LoVo (cell line): ENCODE measurements around the gene RNF212B.
A peak's percentile ranks its signal among the peaks of the same experiment; 100 is the strongest.

ENCODE experiments used
- DNase-seq: peaks from one replicate; pipeline ENCODE4 v3.0.0-alpha.2; 2016; ENCODE audit warnings: low spot score

The RNF212B gene

DNA sequence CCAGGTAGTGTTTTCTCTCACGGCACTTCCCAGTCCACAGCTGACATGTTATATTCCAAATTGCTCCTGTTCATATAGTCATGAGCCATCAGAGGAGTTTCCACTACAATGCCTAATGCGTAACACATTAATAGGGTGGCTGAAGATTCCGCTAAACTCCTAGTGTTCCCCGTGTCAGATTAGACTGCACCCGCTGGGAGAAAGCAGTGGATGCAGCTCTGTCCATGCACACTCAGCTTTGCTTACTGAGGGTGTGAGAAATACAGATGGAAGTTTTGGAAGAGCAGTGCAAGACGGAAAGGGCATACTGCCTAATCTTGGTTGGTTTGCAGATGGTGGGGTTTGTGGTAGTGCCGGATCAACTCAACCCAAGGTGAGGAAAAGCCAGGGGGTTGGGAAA, 59.4 kb downstream of the RNF212B start:
- no peak for DNase-seq

DNA sequence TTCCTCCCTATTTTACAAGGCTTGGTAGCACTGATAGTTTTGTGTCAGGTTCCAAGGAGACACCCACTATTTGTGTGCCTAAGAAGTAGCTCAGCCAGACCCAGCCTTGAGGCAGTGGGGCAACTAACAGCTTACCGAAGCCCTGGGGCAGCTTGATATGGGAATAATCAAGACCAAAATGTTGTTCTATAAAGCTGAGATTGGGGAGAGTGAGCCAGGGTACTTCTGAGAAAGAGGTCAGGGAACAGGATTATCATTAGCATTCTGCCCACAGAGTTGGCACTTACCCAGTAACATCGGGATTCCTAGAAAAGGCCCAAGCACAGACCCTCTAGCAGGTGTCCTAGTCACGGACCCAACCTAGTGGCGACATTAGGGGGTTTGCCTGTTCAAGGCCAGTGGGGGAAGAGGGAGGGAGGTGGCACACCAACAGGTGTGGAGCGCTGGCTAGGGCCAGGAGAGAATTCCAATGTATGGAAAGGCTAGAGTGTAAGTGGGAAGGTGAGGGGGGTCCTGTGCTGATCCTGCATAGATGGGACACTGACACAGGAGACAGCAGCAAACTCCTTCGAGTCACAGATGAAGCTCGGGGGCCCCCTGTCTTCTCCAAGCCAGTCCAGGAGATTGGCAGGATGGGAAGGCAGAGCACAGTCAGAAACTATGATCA, 60.0 kb downstream of the RNF212B start:
- DNase-seq, result no peak

DNA sequence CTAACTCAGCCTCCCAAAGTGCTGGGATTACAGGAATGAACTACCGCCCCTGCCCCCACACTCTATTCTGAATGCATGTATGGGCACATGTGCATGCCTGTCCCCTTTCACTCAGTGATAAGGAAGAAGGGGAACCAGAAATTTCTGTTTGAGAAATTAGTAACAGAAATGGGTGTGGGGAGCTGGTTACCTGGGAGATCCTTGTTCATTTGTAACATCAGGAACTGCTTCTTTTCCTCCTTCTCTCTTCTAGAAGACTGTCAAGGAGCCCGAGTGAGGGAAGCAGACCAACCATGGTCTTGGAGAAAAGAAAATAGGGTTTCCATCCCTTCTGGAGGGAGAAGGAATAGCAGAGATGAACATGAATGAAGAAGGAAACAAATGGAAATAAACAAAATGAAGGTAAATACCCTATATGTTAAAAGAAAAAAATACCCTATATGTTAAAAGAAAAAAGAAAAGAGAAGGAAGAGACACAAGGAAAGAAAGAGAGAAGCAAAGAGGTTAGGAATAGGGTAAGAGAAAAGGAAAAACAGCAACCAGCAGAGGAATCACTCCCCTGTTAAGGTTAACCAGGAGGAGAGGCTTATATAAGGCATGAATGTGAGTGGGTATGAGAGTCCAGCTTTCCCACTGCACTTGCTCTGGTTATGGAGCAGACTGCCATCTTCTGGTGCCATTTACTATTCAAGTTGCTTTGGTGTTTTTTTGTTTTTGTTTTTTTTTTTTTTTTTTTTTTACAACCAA, 61.6 kb downstream of the RNF212B start:
- DNase-seq, result no peak

DNA sequence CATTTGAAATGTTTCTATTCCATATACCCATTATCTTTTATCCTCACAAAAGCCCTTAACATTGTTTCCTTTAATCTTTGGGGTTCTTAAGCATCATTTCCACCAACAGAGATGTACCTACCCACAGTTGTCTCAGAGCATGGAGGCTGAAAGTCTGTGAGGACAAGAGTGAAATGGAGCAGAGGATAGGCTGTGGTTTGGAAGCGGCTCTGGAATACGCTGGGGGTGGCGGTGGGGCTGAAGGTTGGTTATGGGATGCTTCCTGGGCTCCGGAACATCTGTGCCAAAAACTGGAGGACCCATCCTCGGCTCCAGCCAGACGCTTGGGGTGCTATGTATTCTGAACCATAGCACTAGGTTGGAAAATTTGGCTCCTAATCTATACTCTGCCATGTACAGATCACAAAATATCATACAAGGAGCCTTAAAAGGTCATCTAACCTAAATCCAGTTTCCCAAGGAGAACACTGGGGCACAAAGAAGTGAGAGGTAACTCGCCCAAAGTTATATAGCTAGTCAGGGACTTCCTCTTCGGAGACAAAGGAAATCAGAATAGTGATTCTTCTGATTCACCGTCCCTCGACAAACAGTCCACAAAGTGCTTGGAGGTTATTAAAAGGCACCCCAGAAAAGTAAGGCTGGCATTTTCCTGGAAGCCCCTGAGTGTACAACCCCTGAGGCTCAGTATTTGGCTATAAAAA, 62.4 kb downstream of the RNF212B start:
- DNase-seq, result no peak

DNA sequence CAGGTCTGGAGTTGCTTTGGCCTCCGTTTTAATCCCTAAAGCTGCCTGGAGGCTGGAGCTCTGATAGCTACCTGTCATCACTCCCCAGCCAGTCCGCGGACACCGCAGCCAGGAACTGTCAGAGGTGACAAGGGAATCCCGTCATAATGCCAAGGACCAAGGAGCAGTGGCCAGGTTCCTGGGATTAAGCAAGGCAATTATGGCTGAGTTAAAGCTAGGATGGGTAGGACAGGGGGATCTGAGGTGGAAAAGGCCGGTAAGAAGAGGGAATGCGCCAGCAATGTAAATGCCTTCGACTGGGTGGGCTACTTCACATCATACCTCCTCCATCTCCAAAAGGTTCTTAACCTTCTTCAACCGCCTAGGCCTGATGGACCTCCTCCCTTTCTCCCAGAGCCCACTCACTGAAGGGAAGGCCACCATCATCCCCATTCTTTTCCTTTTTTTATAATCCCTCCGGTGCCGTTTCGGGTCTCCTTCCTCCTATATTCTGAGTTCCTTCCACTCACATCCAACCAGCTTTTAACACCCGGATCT, 63.0 kb downstream of the RNF212B start:
- no peak for DNase-seq

DNA sequence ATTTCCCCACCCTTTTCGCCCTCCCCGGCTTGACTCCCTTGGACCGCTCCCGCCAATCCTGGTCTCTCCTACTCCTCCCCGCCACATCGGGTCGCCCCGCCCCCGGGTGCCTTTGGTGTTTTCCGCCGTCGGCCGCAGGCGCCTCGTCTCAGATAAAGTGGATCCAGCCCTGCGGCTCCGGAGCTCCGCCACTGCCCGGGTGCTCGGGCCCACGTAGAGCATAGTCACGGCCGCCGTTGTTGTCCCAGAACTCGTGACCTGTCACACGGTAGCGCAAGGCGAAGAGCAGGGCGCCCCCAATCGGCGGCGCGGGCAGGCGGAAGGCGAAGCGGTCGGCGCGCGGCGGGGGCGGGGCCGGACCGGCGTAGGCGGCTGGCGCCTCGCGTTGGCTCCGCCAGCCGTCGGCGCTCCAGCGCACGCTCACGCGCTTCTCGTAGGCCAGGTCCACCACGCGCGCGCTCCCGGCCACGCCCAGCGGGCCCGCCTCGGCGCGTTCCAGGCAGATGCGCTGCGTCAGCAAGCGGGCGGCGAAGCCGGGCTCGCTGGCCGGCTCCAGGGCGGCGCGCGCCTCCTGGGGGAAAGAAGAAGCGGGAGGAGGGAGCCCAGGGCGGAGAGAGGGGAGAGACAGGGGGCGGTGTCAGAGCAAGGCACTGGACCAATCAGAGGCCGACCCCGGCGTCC, 63.7 kb downstream of the RNF212B start:
- peak; percentile 97 for DNase-seq

DNA sequence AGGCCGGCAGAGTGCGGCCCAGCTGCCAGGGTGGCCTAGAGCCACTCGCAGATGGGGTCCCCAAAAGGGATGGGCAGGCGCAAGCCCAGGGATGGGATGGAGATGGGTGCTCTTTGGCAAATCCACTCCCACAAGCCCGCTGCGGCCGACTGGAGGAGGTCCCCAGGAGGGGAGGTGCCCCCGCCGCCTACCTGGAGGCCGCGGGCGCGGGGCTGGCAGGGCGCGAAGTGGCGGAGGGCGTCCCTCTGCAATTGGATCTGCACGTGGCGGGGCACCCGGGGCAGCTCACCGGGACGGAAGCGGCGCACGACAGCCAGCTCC, 64.2 kb downstream of the RNF212B start:
- DNase-seq, result no peak

DNA sequence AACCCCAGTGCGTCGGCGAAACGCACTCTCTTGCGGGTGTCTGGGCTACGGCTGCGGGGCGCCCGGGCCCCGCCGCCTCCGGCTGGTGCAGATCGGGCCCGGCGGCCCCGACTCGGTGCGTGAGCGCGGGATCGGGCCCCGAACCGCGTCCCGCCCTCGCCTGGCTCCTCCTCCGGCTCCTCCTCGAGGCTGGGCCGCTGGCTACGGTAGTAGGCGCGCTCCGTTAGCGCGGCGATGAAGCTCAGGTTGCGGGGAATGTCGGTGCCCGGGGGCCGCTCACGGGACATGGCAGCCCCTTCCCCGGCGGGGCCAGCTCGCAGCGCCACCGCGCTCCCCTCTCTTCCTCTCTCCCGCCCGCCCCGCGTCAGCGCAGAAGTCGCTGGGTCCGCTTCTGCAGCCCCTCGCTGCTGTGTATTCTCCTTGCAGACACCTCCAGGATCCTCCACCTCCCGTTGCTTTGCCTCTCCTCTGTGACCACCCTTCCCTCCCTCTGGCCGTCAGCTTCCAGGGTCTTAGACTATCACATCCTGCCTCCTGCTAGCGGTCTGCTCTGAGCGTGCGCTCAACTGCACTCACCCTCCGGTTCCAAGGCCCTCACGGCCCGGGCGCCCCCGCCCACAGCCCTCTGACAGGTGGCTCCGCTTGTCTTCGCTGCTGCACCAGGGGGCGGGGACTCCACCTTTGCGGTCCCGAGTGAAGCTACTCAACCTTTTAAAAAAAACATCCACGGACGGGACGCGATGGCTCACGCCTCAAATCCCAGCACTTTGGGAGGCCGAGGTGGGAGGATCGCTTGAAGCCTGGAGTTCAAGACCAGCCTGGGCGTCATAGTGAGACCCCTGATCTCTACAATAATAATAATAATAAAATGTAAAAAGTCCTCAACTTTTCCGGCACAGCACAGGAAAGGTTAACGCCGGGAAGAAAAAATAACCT, 64.8 kb downstream of the RNF212B start, which contains the start of gene PPP1R3E:
Gene PPP1R3E (minus strand): TSS at position 570 of the 936 bp plus-strand sequence. CDS start 283 bp downstream, at position 287.
- DNase-seq, result peak; percentile 61

DNA sequence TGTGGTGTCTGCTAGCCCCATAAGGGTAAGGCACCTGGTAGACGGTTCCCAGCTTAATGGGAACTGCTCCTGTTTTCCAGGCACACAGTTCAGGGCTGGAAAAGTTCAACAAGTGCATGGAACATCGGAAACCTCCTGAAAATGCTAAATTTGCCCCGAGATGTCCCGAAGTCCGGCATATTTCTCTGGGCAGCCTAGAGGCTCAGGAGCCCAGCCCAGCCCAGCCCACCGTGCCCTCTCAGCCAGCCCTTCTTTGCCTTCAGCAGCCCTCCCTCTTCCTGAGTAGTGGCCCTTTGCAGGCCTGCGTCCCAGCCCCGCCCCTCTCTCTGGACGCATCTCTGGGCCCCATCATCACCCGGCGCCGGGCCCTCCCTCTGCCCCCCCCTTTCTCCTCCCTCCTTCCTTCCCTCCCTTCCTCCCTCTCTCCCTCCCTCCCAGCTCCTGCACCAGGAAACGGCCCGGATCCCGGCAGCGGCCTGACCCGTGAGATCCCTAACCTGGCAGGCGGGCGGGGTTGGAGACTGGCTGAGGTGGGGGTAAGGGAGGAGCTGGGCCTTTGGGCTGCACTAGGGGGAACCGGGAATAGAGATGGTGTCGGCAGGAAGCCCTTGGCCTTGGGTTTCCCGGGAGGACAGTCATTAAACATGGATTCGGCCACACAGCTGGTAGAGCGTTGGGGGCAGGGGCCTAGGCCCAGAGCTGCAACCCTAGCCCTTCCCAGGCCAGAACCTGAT, 68.8 kb downstream of the RNF212B start, which contains the start of gene BCL2L2:
Gene BCL2L2 (plus strand): TSS at position 422 of the 734 bp plus-strand sequence. CDS start 935 bp downstream, outside the sequence.
- DNase-seq, result peak; percentile 88

DNA sequence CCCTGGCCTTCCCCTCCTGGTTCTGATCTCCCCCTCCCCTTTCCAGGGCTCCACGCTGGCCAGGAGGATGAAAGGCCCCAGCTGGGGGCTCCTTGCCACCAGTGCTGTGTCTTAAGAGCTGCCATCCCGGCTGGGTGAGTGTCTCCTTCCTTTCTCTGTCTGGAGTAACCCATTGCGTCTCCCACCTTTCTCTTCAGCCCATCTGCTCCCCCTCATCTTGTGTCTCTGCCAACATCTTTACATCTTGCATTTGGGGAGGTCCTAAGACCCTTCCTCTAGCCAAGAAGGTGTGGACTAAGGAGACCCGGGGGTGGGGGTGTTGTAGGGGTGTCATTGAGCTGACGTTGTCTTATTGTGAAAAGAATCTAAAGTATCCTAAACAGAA, 69.4 kb downstream of the RNF212B start:
- DNase-seq, result no peak

DNA sequence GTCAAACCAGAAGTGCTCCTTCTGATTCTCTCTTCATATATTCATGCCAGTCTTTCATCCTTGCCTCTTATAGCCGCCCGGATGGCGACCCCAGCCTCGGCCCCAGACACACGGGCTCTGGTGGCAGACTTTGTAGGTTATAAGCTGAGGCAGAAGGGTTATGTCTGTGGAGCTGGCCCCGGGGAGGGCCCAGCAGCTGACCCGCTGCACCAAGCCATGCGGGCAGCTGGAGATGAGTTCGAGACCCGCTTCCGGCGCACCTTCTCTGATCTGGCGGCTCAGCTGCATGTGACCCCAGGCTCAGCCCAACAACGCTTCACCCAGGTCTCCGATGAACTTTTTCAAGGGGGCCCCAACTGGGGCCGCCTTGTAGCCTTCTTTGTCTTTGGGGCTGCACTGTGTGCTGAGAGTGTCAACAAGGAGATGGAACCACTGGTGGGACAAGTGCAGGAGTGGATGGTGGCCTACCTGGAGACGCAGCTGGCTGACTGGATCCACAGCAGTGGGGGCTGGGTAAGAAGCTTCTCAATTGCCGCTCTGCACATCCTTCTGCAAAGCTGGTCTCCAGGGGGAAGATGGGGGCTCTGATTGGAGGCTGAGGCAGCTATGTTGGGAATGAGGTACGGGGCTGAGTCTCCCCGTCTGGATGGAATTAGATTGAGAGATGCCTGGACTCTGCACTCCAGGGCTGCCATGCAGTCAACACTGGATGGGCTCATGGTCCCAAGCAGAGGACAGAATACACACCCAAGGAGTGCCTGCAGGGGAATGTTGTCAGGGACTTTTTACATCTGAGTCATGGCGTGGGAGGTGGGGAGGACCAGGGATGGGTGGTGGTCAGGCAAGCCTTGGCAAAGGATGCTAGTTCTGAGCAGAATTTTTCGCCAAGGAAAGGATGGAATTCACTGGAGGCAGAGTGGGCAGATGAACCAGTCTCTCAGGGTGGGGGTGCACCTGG, 70.2 kb downstream of the RNF212B start:
- no peak for DNase-seq

DNA sequence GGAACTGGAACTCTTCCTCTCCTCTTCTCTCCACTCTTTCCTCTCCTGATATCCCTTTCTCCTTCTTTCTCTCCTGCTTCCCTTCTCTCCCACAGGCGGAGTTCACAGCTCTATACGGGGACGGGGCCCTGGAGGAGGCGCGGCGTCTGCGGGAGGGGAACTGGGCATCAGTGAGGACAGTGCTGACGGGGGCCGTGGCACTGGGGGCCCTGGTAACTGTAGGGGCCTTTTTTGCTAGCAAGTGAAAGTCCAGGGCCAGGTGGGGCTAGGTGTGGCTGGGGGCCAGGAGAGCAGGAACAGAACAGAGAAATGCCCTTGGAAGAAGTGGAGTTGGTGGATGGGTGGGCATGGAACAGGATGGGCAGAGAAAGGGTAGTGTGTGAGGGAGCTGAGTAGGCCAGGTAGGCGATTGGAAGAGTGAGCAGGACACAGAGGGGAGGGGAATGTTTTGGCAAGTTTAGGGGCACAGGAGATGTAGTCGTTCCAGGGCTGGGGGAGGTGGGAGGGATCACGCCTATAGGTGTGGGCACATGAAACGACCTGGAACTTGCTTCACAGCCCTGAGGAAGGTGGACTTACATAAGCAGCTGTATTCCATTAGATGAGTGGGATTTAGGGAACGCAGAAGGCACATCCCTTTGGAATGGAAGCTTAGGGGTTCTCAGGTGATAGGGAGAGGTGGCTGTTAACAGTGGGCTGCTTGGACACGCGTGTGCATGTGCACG, 71.1 kb downstream of the RNF212B start:
- no peak for DNase-seq

DNA sequence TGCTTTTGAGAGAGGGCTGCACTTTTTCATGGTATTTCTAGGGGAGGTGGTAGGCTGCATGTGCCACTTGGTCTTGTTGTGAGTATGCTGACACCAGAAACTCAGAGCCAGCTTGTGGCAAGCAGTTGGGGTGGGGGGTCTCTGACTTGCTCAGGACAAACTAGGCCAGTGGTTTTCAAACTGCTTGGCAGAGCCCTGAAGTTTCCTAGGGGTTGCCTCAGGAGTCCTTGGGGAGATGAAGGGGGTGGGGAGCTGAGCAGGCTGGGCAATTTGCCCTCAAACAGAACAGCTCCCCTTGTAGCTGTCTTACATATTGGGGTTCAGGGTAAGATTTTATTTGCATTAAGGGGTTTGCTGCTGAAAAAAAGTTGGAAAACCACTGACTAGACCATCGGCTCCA, 72.8 kb downstream of the RNF212B start:
- DNase-seq, result no peak

DNA sequence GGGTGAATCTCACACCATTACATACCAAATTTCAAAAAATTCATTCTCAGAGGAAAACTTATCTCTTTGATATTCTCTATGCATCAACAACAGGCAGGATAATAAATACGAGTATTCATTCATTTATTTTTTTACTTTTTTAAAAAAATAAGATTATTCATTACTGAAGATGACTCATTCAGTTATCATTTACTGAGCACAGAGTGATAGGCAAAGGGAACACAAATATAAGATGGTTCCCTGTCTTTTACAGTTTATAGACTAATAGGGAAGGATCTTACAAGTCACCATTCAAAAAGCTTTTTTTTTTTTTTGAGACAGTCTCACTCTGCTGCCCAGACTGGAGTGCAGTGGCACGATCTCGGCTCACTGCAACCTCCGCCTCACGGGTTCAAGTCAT, 78.6 kb downstream of the RNF212B start:
- no peak for DNase-seq

DNA sequence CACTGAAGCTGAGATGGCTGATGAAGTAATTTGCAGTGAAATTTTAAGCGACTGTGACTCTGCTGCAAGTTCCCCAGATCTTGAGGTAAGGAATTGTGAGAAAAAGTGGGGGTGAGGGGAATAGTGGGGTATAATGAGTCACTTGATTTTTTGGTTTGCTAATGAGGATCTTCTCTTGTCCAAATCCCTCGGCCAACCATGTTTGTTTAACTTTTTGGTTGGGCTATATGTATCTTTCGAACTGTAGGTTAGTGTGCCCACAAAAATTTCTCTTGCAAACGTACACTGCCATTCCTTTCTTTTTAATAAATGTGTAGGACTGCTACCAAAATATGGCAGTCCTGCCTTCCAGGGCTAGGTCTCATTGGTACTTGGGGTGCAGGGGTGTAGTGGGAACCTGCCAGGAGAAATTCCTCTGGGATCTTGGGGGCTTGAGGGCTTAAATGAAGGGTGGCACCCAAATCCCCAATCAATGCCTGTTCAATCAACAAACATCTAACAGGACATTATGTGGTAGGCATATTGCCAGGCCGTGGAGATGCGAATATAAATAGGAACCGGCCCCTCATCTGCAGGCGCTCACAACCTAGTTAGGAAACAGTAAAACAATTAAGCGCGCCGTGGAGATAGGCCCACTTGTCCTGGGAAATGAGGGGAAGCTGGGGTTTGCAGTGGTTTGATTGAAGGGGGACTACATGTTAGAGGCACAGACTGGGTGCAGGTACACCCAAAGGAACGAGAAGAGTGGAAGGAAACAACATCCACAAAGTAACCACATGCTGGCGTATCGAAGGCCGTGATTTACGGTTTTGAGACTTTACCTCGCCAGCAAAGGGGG, 82.2 kb downstream of the RNF212B start:
- no peak for DNase-seq

DNA sequence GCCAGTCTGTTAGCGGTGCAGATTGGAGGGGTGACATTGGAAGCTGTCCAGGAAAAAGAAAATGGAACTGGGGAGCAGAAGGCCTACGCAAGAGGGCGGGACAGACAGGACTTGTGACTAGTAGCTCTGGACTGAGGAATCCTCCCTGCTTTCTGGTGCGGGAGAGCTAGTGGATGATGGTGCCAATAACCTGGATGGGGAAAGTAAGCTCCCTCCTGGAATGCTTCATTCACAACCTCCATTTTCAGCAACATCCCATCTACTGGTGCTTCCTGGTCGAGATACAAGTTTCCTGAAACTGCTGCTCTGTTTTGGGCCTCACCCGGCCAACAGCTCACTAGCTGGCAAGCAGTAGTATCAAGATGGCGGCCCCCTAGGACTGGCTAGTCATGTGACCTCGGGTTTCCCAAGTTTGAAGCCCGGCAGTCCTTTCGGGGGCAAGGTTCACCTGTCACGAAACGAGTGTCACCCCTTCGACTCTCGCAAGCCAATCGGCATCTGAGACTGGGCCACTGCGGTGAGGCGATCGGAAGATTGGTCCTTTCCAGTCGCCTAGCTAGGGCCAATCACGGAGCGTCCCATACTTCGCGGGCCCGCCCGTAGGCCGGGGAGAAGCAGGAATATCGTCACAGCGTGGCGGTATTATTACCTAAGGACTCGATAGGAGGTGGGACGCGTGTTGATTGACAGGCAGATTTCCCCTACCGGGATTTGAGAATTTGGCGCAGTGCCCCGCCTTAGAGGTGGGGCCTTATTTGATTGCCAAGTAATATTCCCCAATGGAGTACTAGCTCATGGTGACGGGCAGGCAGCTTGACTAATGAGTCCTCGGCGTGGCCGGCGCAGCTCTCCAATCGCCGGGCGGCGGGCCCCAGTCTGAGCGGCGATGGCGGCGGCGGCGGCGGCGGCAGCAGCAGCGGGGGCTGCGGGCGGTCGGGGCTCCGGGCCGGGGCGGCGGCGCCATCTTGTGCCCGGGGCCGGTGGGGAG, 83.1 kb downstream of the RNF212B start, which contains the start of gene PABPN1:
Gene PABPN1 (plus strand): TSS at position 874 of the 988 bp plus-strand sequence. CDS start 13 bp downstream, at position 887.
- peak; percentile 99 for DNase-seq
